Prostate gland (tissue), 2 donors: ENCODE results near the gene CHN1.

ENCODE experiments used
- CTCF ChIP-seq, 4 experiments: fragments of 200-600 bp in 2 of 4; fragments of 450-650 bp in 2 of 4; sonication (generic) in 2 of 4; IDR thresholded peaks; 1 replicate in 3 of 4; 2 replicates in 1 of 4; pipeline ENCODE4 v1.5.1; 2016 to 2019; ENCODE audit warnings: antibody characterized with exemption in 4 of 4, mild to moderate bottlenecking in 2 of 4, moderate library complexity in 2 of 4
- POLR2AphosphoS5 ChIP-seq: sonication (generic); formaldehyde crosslinking; IDR thresholded peaks from one replicate; pipeline ENCODE4 v1.6.1; 2017; ENCODE audit warnings: antibody characterized with exemption

DNA sequence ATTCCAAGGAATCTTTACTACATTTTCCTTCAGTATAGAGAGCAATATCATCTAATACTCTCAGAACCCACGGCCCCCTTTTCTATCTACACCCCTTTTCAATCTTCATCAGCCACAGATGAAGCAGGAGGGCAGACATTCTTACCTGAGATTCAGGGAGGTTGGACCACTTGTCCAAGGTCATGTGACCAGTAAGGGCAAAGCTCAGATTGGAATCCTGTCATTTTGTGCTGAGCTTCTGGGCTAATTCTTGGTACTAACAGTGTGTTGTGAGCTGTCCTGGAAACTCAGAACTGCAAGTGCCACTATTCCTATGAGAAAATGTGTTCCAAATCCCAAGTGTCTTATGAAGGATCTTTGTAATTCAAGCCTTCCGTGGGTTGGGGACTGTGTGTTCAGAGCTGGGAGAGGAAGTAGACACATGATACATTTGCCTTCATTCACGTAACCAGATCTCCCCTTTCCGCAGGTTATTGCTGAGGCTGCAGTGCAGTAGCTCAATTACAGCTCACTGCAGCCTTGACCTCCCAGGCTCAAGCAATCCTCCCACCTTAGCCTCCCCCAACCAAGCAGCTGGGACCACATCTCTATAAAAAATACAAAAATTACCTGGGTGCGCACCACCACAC lies 244.2 kb downstream of the CHN1 start:
- TF ChIP-seq CTCF (IDR thresholded peaks at IDR 0.05) (no peak), POLR2AphosphoS5 (no peak)
